Measurements from ENCODE around the gene ZNF608. TPM values are rescaled to one million over a fixed set of nuclear protein-coding genes. Genes with fewer than 3 reads are reported as not detected.

ZNF608 gene
- total RNA-seq, 1 experiment from 2014 or later, result 5.6 TPM

DNA sequence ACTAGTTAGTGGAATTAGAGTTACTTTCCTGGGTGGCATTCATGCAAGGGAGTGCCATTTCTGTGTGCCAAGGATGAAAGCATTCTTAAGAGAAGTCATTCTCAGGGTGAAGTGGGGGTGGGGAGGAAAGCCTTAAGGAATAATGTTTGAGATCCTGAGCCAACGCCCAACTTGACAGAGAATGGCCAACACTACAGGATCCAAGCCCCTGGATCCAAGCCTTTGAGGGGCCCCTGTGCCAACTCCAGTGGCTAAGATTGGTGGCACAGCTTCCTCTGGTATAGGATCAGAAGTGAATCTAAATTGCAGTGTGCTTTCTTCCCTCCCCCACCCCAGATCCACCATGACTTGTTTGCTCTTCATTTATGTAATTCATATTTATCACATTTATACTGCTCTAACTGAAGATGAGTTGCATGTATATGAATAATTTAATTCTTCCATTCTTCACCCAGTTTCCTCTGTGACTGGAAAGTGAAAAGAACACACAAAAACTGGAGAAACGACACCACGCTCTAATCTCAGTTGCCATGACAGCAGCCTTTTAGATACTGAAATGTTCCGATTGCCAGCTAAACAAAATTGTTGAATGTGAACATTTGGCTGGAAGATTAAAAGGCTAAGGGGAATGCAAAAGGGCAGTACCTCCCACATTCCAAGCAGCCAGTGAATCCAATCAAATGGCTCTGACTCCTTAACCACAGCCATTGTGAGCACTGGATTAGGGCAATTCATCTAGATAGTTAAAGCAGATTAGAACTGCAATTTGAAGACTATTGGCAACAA, 4.5 kb downstream of the ZNF608 start:
- Histone ChIP-seq H3K4me2 (ENCODE audit: low read length) (peak overlapping the region; percentile 76), H3K9ac (ENCODE audit: low read length) (peak overlapping the region; percentile 44), H3K9me2 (ENCODE audit: insufficient read depth) (no peaks in the 10 kb centered on the region), H3K27me3 (ENCODE audit: insufficient read depth, low read length) (no peaks in the 10 kb centered on the region), H3K9me3 (ENCODE audit: control insufficient read depth in 1 of 2, insufficient read depth in 1 of 2, low read depth in 1 of 2, low read length in 2 of 2) (no peaks in the 10 kb centered on the region), H3K4me3 (replicated peaks in 1 of 2; ENCODE audit: low read depth in 1 of 2, low read length in 2 of 2) (peak overlapping the region in 1 of 2 experiments; percentile 44; a peak in 3 of 4 replicates), H3K4me1 (ENCODE audit: control insufficient read depth in 1 of 2, insufficient read depth in 2 of 2, low read length in 2 of 2) (peaks cover 65 to 79% of the 10 kb centered on the region in 2 experiments), H2AFZ (ENCODE audit: low read depth, low read length, poor library complexity, severe bottlenecking) (peak overlapping the region; percentile 80), H3K27ac (ENCODE audit: low read depth, low read length) (peak overlapping the region; percentile 79), H4K20me1 (ENCODE audit: insufficient read depth) (no peaks in the 10 kb centered on the region), H3K79me2 (ENCODE audit: insufficient read depth, low read length) (no peaks in the 10 kb centered on the region), H3K36me3 (ENCODE audit: control insufficient read depth in 1 of 2, insufficient read depth in 2 of 2, low read length in 2 of 2) (no peaks in the 10 kb centered on the region)
- intact Hi-C loops (cut with micrococcal nuclease), result loop anchor here (5.0 to 10.0 kb wide), 2 partner anchors 145 to 787 kb away; no protein-coding TSS in a partner anchor
- BruUV-seq (replicated peaks), result no TSS peak
- TF ChIP-seq SP1 (IDR thresholded peaks at IDR 0.05; ENCODE audit: low read depth) (peak; percentile 49), EZH2 (IDR thresholded peaks at IDR 0.05) (no peak), CEBPB (IDR thresholded peaks at IDR 0.05; ENCODE audit: low read depth) (peak; percentile 51; the same call in 1 of the 2 replicates), RAD21 (IDR thresholded peaks at IDR 0.05; ENCODE audit: low read depth) (peak; percentile 2; the same call in 1 of the 2 replicates), TCF7L2 (IDR thresholded peaks at IDR 0.05; ENCODE audit: borderline replicate concordance, extremely low read depth, insufficient read depth, insufficient read length) (peak; percentile 83), EZH2phosphoT487 (IDR thresholded peaks at IDR 0.05; ENCODE audit: borderline replicate concordance) (no peak), FOSL1 (IDR thresholded peaks at IDR 0.05; ENCODE audit: low read depth) (no peak), SRF (IDR thresholded peaks at IDR 0.05; ENCODE audit: low read depth) (0 out of 2 replicates have a peak, but pooled peaks have one; percentile 28), SIN3A (IDR thresholded peaks at IDR 0.05; ENCODE audit: low read depth) (peak; percentile 45; the same call in 1 of the 2 replicates), YY1 (IDR thresholded peaks at IDR 0.05; ENCODE audit: extremely low read depth, insufficient replicate concordance, low read depth, low read length) (peak; percentile 36)
- TF ChIP-seq, protein P1, sequence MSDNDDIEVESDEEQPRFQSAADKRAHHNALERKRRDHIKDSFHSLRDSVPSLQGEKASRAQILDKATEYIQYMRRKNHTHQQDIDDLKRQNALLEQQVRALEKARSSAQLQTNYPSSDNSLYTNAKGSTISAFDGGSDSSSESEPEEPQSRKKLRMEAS (IDR thresholded peaks at IDR 0.05), result peak; percentile 9; the same call in 1 of the 2 replicates
- ChIA-PET RAD21 (ENCODE audit: low non-redundant PET in 1 of 2, low total read pairs in 2 of 2, uncharacterized antibody in 2 of 2, unreplicated experiment in 2 of 2) (interaction anchor here (0.7 to 1.0 kb wide), 2 partner anchors 20 to 89 kb away, joined by 3 to 4 read pairs; no protein-coding TSS in a partner anchor), CTCF (no interaction called here), POLR2A (no interaction called here)
- peak; percentile 75 for DNase-seq (ENCODE audit: low read depth, low spot score)
- ATAC-seq, result peak; percentile 62

Measured in HCT116 (cell line).